HL-60 (cell line): ENCODE data around the gene CAVIN4.

Source experiments
- CTCF ChIP-seq: IDR thresholded peaks from one replicate; pipeline ENCODE4 v1.5.1; 2011; ENCODE audit warnings: low read length, control low read depth, inconsistent platforms; ENCODE audit not compliant: insufficient read depth
- GABPA ChIP-seq: IDR thresholded peaks from 2 replicates; pipeline ENCODE4 v1.6.1; 2012; ENCODE audit warnings: low read depth
- POLR2AphosphoS5 ChIP-seq: IDR thresholded peaks from 2 replicates; pipeline ENCODE4 v1.6.1; 2012; ENCODE audit warnings: low read depth
- REST ChIP-seq: IDR thresholded peaks from 2 replicates; pipeline ENCODE4 v1.6.1; 2012; ENCODE audit warnings: low read depth; ENCODE audit not compliant: insufficient replicate concordance

- TF ChIP-seq CTCF: peak; percentile 72
- no peak for TF ChIP-seq REST
- TF ChIP-seq POLR2AphosphoS5: no peak
- no peak for TF ChIP-seq GABPA
Observed at GRCh38 chr9:100601216-100601615, 23.3 kb downstream of the CAVIN4 start.
